Nucleus accumbens (tissue), 56 donors: Measurements from ENCODE around the gene IL20RB.

Source experiments
- DNase-seq, 56 donors: peaks; one replicate each; lab custom pipeline; 2025; lab: John Stamatoyannopoulos, UW

IL20RB gene

GRCh38 chr3:137026701-137027100, 68.9 kb downstream of the IL20RB start:
- no peak for DNase-seq

- DNase-seq = peak in 53 of 56 donors; percentile 9 to 92 (median 73)
Measured at GRCh38 chr3:137032465-137033120, 74.8 kb downstream of the IL20RB start.

- no peak for DNase-seq
Measured at GRCh38 chr3:137035631-137036030, 77.8 kb downstream of the IL20RB start.

GRCh38 chr3:137039570-137039969, 81.8 kb downstream of the IL20RB start:
- no peak for DNase-seq

GRCh38 chr3:137041251-137041650, 83.5 kb downstream of the IL20RB start:
- no peak for DNase-seq

GRCh38 chr3:137041686-137042085, 83.9 kb downstream of the IL20RB start:
- DNase-seq = no peak

- no peak for DNase-seq
Measured at GRCh38 chr3:137046747-137047146, 89.0 kb downstream of the IL20RB start.

GRCh38 chr3:137047240-137047639, 89.5 kb downstream of the IL20RB start:
- DNase-seq = no peak

GRCh38 chr3:137050281-137050680, 92.5 kb downstream of the IL20RB start:
- no peak for DNase-seq

GRCh38 chr3:137052298-137052697, 94.5 kb downstream of the IL20RB start:
- no peak for DNase-seq
